GM12878 (cell line): ENCODE results near the gene SECISBP2.

Experiments
- CREB1 ChIP-seq: IDR thresholded peaks from 2 replicates; pipeline ENCODE4 v1.6.1; 2012; ENCODE audit warnings: low read depth, mild to moderate bottlenecking, inconsistent platforms
- CREM ChIP-seq: IDR thresholded peaks from 2 replicates; pipeline ENCODE4 v1.6.1; 2014; ENCODE audit warnings: antibody characterized with exemption, low read depth
- EP300 ChIP-seq, 2 experiments: fragments of 150-350 bp in 1 of 2; IDR thresholded peaks; 2 replicates each; pipeline ENCODE4 v1.6.1; 2011 to 2012; ENCODE audit warnings: low read depth in 2 of 2, low read length in 2 of 2, borderline replicate concordance in 1 of 2, improper control_type of control experiment in 1 of 2, inconsistent platforms in 1 of 2; ENCODE audit not compliant: control insufficient read depth in 1 of 2
- FOS ChIP-seq: IDR thresholded peaks from 3 replicates; pipeline ENCODE4 v1.6.1; 2011; ENCODE audit warnings: borderline replicate concordance; ENCODE audit not compliant: insufficient read length; ENCODE audit errors: extremely low read depth
- KDM1A ChIP-seq: fragments of 200-600 bp; sonication (generic); IDR thresholded peaks from 2 replicates; pipeline ENCODE4 v1.6.1; 2016; ENCODE audit warnings: borderline replicate concordance
- PML ChIP-seq: IDR thresholded peaks from 2 replicates; pipeline ENCODE4 v1.6.1; 2012; ENCODE audit warnings: low read length, inconsistent platforms
- POLR2AphosphoS5 ChIP-seq: IDR thresholded peaks from 2 replicates; pipeline ENCODE4 v1.6.1; 2011; ENCODE audit warnings: mild to moderate bottlenecking, low read length, inconsistent platforms
- STAT1 ChIP-seq: fragments of 450-650 bp; conservative IDR thresholded peaks from 2 replicates; pipeline ENCODE4 v1.6.1; 2014; ENCODE audit warnings: antibody characterized with exemption, mild to moderate bottlenecking
- TCF3 ChIP-seq: IDR thresholded peaks from 2 replicates; pipeline ENCODE4 v1.6.1; 2012; ENCODE audit warnings: low read depth, mild to moderate bottlenecking, low read length, borderline replicate concordance; ENCODE audit not compliant: insufficient read depth
- TF ChIP-seq, protein P1 (sequence below): fragments of 450-650 bp; formaldehyde crosslinking; IDR thresholded peaks from 2 replicates; pipeline ENCODE4 v1.5.0; 2022; ENCODE audit warnings: mild to moderate bottlenecking, missing genetic modification characterization
- TF ChIP-seq, protein P2 (sequence below): IDR thresholded peaks from 2 replicates; pipeline ENCODE4 v1.6.1; 2011; ENCODE audit warnings: borderline replicate concordance, low read depth, mild to moderate bottlenecking, moderate library complexity, mixed read lengths, low read length; ENCODE audit not compliant: insufficient read depth; ENCODE audit errors: extremely low read length
- TF ChIP-seq, protein P3 (sequence below), 3 experiments: IDR thresholded peaks in 2 of 3; conservative IDR thresholded peaks in 1 of 3; 2 replicates each; pipeline ENCODE4 v1.5.1; 2011; ENCODE audit warnings: low read depth in 3 of 3, low read length in 3 of 3, mild to moderate bottlenecking in 3 of 3, control low read depth in 2 of 3, moderate library complexity in 2 of 3, inconsistent platforms in 1 of 3, mixed read lengths in 1 of 3; ENCODE audit not compliant: control insufficient read depth in 2 of 3, insufficient read depth in 1 of 3; ENCODE audit errors: extremely low read depth in 1 of 3

DNA sequence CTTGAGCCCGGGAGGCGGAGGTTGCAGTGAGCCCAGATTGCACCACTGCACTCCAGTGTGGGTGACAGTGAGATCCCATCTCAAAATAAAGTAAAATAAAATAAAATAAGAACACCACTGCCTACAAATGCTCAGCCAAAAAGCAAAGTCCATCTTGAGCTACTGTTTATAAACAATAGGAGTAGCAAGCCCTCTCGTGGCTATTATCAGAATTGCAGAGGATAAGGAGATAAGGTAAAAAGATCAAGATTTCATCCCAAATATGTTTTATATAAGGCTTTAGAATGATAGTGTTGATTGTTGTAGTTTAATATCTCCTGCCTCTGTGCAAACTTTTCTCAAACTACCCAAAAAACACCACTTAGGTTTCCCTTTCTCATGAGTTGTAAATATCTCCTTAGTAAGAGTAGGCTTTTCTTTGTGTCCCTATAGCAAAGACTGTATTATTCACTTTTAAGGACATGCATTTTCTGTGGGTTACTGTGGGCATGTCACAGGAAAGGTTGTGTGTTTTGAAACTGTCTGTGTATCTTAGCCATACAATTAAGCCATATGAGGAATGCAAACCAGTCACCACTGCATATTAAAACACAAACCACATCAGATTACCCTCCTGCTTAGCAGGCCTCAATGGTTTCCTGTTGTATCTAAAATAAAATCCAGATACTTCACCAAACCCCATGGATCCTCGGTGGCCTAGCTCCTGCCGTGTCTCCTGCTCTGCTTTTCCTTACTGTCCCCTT lies 39.1 kb upstream of the SECISBP2 start:
- no peak for TF ChIP-seq PML
- TF ChIP-seq POLR2AphosphoS5: no peak
- TF ChIP-seq CREB1: no peak
- TF ChIP-seq, protein P1, sequence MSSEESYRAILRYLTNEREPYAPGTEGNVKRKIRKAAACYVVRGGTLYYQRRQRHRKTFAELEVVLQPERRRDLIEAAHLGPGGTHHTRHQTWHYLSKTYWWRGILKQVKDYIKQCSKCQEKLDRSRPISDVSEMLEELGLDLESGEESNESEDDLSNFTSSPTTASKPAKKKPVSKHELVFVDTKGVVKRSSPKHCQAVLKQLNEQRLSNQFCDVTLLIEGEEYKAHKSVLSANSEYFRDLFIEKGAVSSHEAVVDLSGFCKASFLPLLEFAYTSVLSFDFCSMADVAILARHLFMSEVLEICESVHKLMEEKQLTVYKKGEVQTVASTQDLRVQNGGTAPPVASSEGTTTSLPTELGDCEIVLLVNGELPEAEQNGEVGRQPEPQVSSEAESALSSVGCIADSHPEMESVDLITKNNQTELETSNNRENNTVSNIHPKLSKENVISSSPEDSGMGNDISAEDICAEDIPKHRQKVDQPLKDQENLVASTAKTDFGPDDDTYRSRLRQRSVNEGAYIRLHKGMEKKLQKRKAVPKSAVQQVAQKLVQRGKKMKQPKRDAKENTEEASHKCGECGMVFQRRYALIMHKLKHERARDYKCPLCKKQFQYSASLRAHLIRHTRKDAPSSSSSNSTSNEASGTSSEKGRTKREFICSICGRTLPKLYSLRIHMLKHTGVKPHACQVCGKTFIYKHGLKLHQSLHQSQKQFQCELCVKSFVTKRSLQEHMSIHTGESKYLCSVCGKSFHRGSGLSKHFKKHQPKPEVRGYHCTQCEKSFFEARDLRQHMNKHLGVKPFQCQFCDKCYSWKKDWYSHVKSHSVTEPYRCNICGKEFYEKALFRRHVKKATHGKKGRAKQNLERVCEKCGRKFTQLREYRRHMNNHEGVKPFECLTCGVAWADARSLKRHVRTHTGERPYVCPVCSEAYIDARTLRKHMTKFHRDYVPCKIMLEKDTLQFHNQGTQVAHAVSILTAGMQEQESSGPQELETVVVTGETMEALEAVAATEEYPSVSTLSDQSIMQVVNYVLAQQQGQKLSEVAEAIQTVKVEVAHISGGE (CRISPR knock-in tag): no peak
- TF ChIP-seq, protein P2, sequence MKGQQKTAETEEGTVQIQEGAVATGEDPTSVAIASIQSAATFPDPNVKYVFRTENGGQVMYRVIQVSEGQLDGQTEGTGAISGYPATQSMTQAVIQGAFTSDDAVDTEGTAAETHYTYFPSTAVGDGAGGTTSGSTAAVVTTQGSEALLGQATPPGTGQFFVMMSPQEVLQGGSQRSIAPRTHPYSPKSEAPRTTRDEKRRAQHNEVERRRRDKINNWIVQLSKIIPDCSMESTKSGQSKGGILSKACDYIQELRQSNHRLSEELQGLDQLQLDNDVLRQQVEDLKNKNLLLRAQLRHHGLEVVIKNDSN: no peak
- no peak for TF ChIP-seq KDM1A
- TF ChIP-seq FOS: no peak
- no peak for TF ChIP-seq EP300 (IDR thresholded peaks at IDR 0.05; ENCODE audit: borderline replicate concordance in 1 of 2, control insufficient read depth in 1 of 2, low read depth in 2 of 2, low read length in 2 of 2)
- TF ChIP-seq CREM: no peak
- TF ChIP-seq TCF3: no peak
- TF ChIP-seq, protein P3, sequence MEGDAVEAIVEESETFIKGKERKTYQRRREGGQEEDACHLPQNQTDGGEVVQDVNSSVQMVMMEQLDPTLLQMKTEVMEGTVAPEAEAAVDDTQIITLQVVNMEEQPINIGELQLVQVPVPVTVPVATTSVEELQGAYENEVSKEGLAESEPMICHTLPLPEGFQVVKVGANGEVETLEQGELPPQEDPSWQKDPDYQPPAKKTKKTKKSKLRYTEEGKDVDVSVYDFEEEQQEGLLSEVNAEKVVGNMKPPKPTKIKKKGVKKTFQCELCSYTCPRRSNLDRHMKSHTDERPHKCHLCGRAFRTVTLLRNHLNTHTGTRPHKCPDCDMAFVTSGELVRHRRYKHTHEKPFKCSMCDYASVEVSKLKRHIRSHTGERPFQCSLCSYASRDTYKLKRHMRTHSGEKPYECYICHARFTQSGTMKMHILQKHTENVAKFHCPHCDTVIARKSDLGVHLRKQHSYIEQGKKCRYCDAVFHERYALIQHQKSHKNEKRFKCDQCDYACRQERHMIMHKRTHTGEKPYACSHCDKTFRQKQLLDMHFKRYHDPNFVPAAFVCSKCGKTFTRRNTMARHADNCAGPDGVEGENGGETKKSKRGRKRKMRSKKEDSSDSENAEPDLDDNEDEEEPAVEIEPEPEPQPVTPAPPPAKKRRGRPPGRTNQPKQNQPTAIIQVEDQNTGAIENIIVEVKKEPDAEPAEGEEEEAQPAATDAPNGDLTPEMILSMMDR (IDR thresholded peaks at IDR 0.05 in 2 of 3, conservative IDR thresholded peaks at IDR 0.05 in 1 of 3; ENCODE audit: control insufficient read depth in 2 of 3, extremely low read depth in 1 of 3, insufficient read depth in 1 of 3, low read depth in 3 of 3, low read length in 3 of 3): peak; percentile 62 to 72 (median 67)
- TF ChIP-seq STAT1: no peak
